NCI-H526 treated with DMSO at 0.1 percent for 48 hours (cell line): ENCODE data around the gene SEC22C.
"Not testable (repeated sequence)": the region's sequence is repeated elsewhere in the genome, so short reads cannot be mapped to it uniquely, and the experiment has no call there.

Experiments used
- DNase-seq: peaks from one replicate; lab custom pipeline; 2025; lab: John Stamatoyannopoulos, UW

The SEC22C gene

DNA sequence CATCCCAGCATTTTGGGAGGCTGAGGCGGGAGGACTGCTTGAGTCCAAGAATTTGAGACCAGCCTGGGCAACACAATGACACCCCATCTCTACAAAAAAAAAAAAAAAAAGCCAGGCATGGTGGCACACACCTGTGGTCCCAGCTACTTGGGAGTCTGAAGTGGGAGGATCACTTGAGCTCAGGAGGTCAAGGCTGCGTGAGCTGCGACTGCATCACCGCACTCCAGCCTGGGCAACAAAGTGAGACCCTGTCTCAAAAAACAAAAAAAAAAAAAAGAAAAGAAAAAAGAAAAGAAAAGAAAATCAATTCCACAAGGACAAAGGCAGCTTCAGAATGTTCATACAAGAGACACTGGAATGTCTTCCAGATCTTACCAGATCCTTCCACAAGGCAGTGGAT is 2.4 kb downstream of the SEC22C start:
- DNase-seq, result not testable (repeated sequence)

DNA sequence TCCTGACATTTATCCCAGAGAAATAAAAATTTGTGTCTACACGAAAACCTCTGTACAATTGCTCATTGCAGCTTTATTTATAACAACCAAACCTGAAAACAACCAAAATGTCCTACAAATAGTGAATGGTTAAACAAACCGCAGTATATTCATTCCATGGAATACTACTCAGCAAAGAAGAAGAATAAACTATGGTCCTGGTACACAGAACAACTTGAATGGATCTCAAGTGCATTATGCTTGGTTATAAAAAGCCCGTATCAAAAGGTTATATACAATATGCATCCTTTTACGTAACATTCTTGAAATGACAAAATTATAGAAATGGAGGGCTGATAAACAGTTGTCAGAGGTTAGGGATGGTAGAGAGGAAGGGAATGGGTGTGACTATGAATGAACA is 3.7 kb downstream of the SEC22C start:
- no peak for DNase-seq

DNA sequence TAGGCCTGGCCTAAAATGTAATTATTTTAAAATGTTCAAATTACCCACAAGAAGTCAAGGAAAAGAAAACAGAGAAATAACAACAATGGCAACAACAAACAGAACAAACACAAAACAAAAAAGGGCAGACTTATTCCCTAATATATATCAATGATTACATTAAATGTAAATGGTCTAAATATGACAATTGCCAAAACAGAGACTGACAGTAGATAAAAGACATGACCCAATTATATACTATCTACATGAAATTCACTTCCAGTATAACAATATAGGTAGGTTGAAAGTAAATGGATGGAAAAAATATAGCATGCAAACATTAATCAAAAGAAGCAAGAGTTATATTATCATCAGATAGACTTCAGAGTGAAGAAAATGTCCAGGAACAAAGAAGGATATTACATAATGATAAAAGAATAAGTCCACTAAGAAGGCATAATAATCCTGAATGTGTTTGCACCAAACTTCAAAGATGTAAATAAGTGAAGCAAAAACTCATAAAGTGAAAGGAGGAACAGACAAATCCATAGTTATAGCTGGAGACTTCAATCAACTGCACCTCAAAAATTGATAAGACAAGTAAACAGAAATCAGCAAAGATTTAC is 6.5 kb downstream of the SEC22C start:
- no peak for DNase-seq

- DNase-seq, result peak; percentile 16
These were observed 9.5 kb downstream of the SEC22C start for GRCh38 chr3:42572278-42572677.

- DNase-seq, result no peak
These were observed 12.1 kb downstream of the SEC22C start for GRCh38 chr3:42569593-42570142.

DNA sequence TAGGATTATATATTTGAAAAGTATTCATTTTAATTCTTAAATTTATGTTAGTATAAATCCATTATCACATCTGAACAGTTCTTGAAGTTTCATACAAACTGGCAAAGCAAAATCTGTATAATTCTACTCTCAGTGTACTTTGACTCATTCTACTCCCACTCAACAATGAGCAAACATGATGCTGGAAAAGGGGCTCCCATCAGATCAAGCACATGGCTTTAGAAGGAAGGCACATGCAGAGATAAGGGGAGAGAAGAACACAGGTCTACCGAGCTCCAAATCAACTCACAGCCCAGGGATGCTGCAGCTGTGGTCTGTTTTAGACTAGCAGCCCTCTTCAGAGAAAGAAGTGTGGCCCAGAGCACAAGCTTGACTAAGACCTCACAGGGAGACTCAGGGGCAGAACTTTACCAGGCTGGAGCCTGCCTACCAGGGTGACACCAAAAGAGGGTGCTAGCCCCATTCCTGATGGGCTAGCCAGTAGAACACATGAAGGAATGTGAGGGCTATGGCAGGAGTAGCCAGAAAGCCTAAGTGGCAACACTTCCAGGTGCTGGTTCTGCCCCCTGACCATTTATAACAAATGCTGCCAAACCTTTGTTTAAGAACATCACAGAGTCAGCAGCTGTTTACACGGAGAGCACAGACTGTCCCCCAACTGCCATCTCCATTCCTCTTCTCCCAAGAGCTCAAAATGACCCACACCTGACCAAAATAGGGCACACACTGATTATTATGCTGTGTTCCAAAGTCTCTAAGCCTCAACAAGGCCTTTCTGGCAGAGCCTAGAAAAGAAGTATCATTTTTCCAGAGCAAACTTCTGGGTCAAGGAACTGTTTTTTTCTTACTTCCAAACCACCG is 19.5 kb downstream of the SEC22C start:
- no peak for DNase-seq

- DNase-seq, result no peak
These were observed 23.9 kb downstream of the SEC22C start for GRCh38 chr3:42557854-42558253.

DNA sequence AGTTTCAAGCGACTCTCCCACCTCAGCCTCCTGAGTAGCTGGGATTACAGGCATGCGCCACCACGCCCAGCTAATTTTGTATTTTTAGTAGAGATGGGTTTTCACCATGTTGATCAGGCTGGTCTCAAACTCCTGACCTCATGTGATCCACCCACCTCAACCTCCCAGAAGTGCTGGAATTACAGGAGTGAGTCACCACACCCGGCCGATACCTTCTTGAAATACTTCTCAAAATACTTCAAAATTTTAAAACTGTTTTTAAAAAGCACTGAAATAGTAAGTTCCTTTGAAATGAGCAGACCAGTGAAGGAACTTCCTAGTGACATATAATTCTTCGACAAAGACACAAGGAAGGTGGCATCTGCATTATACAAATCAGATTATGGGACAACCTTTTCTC is 24.9 kb downstream of the SEC22C start:
- DNase-seq, result not testable (repeated sequence)

DNA sequence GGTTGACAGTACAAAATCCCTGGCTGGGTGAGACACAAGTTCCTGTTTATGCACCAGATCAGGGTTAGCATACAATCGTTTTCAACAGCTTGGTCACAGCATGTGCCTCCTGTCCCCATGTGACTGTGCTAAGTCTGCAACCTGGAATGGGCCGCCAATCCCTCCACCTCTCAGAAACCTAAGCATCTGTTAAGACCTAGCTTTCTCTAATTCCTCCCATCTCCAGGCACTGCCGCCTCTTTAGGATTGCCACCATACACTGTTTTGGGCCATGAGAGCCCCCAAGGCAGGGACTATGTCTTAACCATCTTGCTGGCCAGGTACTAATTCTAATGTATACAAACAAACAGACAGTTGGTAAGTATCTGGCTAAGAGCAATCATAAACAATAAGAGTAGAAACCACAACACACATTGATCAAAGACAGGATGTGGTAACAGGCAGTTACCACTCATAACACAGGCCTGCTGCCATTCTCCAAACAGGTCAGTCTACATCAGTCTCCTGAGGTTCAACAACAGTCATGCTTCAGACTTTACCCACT is 25.6 kb downstream of the SEC22C start:
- DNase-seq, result no peak

- no peak for DNase-seq
These were observed 28.9 kb downstream of the SEC22C start for GRCh38 chr3:42552830-42553229.

- no peak for DNase-seq
These were observed 31.5 kb downstream of the SEC22C start for GRCh38 chr3:42550250-42550649.

GRCh38 chr3:42549131-42549530 is 32.6 kb downstream of the SEC22C start:
- no peak for DNase-seq

GRCh38 chr3:42547401-42547945 is 34.3 kb downstream of the SEC22C start:
- DNase-seq, result no peak

- DNase-seq, result no peak
These were observed 35.0 kb downstream of the SEC22C start for GRCh38 chr3:42546691-42547213.

DNA sequence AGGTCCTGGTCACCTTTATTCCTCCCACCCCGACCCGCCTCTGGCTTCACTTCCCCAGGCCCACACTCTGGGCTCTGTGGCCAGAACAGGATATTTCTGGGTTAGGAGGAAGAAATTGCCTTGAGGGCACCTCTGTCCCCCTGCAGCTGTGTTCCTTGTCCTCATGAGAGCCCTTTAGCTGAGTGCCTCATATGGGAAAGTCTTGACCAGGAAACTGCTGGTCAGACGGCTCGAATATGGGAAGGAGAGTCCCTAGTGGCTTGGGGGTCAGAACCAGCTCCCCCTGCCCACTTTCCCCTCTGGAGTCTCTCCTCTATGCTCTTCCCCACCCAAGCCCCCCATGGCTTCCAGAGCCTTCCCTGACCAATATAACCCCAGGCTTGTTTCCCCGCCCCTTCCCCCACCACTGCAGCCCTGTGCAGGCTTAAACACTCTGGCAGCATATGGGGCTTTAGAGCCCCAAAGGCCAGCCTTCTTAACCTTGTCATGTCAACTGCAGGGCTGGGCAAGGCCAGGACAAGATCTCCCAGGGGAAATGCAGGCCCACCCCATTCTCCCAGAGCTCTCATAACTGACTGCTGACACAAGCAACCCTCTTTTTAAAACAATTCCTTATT is 36.4 kb downstream of the SEC22C start:
- no peak for DNase-seq

- DNase-seq, result no peak
These were observed 37.1 kb downstream of the SEC22C start for GRCh38 chr3:42544492-42545283.

GRCh38 chr3:42541079-42541478 is 40.7 kb downstream of the SEC22C start:
- DNase-seq, result no peak

DNA sequence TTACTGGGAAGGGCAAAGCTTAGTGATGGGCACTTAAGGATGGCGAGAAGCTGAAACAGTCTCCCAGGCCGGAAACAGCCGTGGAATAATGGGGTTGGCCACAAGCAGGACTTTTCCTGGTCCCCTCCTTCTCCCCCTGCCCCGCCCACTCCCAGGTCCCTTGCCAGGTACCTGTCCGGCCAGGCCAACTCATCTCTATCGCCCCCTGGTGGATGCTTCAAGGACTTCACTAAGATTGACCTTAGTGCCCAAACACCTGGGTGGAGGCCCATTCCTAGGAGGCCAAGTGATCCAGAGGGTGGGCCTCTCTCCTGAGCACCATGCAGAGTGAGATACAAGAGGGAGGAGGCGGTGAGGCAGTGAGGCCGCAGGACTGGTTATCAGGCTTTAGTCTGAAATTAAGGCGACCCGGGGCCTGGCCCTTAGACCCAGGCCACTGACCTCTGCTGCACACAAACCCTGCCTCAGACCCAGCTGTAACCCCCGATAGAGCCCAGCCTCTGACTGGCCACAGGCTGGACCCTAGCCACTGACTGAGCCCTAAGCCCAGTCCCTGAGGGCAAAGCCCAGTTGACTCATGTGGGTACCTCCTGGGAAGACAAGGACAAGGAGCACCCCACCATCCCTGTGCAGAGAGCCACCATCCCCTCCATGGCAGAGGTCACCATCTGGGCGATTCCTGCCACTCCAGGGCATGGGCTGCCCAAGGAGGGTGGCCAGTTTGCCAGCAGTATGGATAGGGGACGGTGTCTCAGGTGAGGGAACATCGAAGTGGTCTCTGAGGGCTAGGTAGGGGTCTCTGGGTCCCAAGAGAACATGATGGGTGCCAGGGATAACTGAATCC is 41.7 kb downstream of the SEC22C start:
- peak; percentile 6 for DNase-seq

DNA sequence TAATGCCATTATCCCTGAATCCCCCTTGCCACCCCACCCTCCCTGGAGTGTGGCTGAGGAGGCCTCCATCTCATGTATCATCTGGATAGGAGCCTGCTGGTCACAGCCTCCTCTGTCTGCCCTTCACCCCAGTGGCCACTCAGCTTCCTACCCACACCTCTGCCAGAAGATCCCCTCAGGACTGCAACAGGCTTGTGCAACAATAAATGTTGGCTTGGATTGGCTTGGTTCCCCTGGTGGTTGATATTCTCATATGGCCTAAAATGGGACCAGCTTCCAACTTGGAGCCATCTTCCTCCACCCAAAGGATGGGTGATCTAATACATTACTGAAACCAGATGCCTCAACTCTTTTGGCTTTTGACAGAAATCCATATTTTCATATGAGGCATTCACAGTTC is 44.4 kb downstream of the SEC22C start:
- DNase-seq, result no peak
